22Rv1 (cell line): ENCODE results near the gene SOX9.

Experiments used
- CTCF ChIP-seq: fragments of 450-650 bp; IDR thresholded peaks from 2 replicates; pipeline ENCODE4 v1.5.1; 2017; ENCODE audit warnings: mild to moderate bottlenecking
- ZFX ChIP-seq: fragments of 450-650 bp; IDR thresholded peaks from 2 replicates; pipeline ENCODE4 v1.6.1; 2017; ENCODE audit warnings: antibody characterized with exemption, borderline replicate concordance

GRCh38 chr17:72110231-72110941 is 10.4 kb upstream of the SOX9 start:
- TF ChIP-seq CTCF (no peak), ZFX (no peak)
